Measurements from ENCODE around the gene FCN3. TPM values are rescaled to one million over a fixed set of nuclear protein-coding genes. Genes with fewer than 3 reads are reported as not detected.

The FCN3 gene
- total and polyA plus RNA-seq, 9 of the 15 experiments (the other 6 are each of a cell fraction or from before 2014, with no cell fraction given) = 0.49 TPM; not detected in 8

- TF ChIP-seq, protein P1, sequence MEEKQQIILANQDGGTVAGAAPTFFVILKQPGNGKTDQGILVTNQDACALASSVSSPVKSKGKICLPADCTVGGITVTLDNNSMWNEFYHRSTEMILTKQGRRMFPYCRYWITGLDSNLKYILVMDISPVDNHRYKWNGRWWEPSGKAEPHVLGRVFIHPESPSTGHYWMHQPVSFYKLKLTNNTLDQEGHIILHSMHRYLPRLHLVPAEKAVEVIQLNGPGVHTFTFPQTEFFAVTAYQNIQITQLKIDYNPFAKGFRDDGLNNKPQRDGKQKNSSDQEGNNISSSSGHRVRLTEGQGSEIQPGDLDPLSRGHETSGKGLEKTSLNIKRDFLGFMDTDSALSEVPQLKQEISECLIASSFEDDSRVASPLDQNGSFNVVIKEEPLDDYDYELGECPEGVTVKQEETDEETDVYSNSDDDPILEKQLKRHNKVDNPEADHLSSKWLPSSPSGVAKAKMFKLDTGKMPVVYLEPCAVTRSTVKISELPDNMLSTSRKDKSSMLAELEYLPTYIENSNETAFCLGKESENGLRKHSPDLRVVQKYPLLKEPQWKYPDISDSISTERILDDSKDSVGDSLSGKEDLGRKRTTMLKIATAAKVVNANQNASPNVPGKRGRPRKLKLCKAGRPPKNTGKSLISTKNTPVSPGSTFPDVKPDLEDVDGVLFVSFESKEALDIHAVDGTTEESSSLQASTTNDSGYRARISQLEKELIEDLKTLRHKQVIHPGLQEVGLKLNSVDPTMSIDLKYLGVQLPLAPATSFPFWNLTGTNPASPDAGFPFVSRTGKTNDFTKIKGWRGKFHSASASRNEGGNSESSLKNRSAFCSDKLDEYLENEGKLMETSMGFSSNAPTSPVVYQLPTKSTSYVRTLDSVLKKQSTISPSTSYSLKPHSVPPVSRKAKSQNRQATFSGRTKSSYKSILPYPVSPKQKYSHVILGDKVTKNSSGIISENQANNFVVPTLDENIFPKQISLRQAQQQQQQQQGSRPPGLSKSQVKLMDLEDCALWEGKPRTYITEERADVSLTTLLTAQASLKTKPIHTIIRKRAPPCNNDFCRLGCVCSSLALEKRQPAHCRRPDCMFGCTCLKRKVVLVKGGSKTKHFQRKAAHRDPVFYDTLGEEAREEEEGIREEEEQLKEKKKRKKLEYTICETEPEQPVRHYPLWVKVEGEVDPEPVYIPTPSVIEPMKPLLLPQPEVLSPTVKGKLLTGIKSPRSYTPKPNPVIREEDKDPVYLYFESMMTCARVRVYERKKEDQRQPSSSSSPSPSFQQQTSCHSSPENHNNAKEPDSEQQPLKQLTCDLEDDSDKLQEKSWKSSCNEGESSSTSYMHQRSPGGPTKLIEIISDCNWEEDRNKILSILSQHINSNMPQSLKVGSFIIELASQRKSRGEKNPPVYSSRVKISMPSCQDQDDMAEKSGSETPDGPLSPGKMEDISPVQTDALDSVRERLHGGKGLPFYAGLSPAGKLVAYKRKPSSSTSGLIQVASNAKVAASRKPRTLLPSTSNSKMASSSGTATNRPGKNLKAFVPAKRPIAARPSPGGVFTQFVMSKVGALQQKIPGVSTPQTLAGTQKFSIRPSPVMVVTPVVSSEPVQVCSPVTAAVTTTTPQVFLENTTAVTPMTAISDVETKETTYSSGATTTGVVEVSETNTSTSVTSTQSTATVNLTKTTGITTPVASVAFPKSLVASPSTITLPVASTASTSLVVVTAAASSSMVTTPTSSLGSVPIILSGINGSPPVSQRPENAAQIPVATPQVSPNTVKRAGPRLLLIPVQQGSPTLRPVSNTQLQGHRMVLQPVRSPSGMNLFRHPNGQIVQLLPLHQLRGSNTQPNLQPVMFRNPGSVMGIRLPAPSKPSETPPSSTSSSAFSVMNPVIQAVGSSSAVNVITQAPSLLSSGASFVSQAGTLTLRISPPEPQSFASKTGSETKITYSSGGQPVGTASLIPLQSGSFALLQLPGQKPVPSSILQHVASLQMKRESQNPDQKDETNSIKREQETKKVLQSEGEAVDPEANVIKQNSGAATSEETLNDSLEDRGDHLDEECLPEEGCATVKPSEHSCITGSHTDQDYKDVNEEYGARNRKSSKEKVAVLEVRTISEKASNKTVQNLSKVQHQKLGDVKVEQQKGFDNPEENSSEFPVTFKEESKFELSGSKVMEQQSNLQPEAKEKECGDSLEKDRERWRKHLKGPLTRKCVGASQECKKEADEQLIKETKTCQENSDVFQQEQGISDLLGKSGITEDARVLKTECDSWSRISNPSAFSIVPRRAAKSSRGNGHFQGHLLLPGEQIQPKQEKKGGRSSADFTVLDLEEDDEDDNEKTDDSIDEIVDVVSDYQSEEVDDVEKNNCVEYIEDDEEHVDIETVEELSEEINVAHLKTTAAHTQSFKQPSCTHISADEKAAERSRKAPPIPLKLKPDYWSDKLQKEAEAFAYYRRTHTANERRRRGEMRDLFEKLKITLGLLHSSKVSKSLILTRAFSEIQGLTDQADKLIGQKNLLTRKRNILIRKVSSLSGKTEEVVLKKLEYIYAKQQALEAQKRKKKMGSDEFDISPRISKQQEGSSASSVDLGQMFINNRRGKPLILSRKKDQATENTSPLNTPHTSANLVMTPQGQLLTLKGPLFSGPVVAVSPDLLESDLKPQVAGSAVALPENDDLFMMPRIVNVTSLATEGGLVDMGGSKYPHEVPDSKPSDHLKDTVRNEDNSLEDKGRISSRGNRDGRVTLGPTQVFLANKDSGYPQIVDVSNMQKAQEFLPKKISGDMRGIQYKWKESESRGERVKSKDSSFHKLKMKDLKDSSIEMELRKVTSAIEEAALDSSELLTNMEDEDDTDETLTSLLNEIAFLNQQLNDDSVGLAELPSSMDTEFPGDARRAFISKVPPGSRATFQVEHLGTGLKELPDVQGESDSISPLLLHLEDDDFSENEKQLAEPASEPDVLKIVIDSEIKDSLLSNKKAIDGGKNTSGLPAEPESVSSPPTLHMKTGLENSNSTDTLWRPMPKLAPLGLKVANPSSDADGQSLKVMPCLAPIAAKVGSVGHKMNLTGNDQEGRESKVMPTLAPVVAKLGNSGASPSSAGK (IDR thresholded peaks at IDR 0.05) = no peak
- TF ChIP-seq PRMT5 (CRISPR knock-in tag; IDR thresholded peaks at IDR 0.05) = no peak
- TF ChIP-seq NFXL1 (CRISPR knock-in tag; IDR thresholded peaks at IDR 0.05) = no peak
- TF ChIP-seq ZNF197 (CRISPR knock-in tag; IDR thresholded peaks at IDR 0.05; ENCODE audit: low read depth) = no peak
- TF ChIP-seq, protein P2, sequence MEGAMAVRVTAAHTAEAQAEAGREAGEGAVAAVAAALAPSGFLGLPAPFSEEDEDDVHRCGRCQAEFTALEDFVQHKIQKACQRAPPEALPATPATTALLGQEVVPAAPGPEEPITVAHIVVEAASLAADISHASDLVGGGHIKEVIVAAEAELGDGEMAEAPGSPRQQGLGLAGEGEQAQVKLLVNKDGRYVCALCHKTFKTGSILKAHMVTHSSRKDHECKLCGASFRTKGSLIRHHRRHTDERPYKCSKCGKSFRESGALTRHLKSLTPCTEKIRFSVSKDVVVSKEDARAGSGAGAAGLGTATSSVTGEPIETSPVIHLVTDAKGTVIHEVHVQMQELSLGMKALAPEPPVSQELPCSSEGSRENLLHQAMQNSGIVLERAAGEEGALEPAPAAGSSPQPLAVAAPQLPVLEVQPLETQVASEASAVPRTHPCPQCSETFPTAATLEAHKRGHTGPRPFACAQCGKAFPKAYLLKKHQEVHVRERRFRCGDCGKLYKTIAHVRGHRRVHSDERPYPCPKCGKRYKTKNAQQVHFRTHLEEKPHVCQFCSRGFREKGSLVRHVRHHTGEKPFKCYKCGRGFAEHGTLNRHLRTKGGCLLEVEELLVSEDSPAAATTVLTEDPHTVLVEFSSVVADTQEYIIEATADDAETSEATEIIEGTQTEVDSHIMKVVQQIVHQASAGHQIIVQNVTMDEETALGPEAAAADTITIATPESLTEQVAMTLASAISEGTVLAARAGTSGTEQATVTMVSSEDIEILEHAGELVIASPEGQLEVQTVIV (CRISPR knock-in tag; IDR thresholded peaks at IDR 0.05; ENCODE audit: borderline replicate concordance) = no peak
- no peak for TF ChIP-seq ZNF3 (CRISPR knock-in tag; IDR thresholded peaks at IDR 0.05)
- TF ChIP-seq TEAD1 (CRISPR knock-in tag; IDR thresholded peaks at IDR 0.05) = 0 out of 4 replicates have a peak, but pooled peaks of 1 of the 2 experiments have one; percentile 60
- no peak for TF ChIP-seq TRIM28 (IDR thresholded peaks at IDR 0.05)
- TF ChIP-seq CREB5 (CRISPR knock-in tag; IDR thresholded peaks at IDR 0.05) = no peak
- TF ChIP-seq ZKSCAN3 (CRISPR knock-in tag; IDR thresholded peaks at IDR 0.05) = no peak
Measured at GRCh38 chr1:27395441-27396195, 21.0 kb upstream of the FCN3 start (continued).
